ENCODE data around the gene NHLH2.

Gene NHLH2

DNA sequence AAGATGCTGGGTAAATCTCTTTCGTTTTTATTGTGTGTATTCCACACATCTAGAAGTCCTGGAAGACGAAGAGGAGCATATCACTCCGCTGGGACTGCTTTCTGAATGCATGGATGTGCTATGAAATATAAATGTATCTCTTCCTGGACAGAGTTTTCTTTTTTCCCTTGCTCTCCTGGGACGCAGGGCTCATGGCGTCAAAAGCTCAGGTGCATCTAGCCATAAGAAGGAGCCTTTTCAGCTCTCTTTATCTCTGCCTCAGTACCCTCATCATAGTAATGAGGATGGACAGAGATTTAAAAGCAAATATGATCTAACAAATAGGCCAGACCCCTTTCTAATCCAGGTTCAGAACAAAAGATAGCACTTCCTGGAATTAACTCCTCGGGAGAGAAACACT lies 44.9 kb downstream of the NHLH2 start:
- ChIA-PET POLR2A (no interaction called here), CTCF (interaction anchor here (0.6 to 1.0 kb wide), 2 partner anchors 185 to 761 kb away, joined by 3 read pairs; no protein-coding TSS in a partner anchor)
- Histone ChIP-seq H3K27ac (ENCODE audit: extremely low read depth, low read depth, low read length) (no peak overlapping the region), H3K9me3 (ENCODE audit: control insufficient read depth, insufficient read depth, low read depth, low read length) (no peaks in the 10 kb centered on the region), H3K36me3 (ENCODE audit: control insufficient read depth in 2 of 2, insufficient read depth in 1 of 2, low read length in 2 of 2) (no peaks in the 10 kb centered on the region), H3K4me1 (ENCODE audit: control insufficient read depth, insufficient read depth, low read length) (no peaks in the 10 kb centered on the region), H3K4me3 (ENCODE audit: low read depth, low read length) (no peak overlapping the region)
- TF ChIP-seq ZNF292 (tag by site-specific recombination; IDR thresholded peaks at IDR 0.05; ENCODE audit: borderline replicate concordance, low read depth) (no peak), SP2 (tag by site-specific recombination; IDR thresholded peaks at IDR 0.05) (no peak), TRIM28 (IDR thresholded peaks at IDR 0.05; ENCODE audit: borderline replicate concordance, low read length) (no peak), SETDB1 (IDR thresholded peaks at IDR 0.05; ENCODE audit: insufficient read length, low read length) (no peak), ZNF792 (tag by site-specific recombination; IDR thresholded peaks at IDR 0.05) (no peak), ZNF239 (tag by site-specific recombination; IDR thresholded peaks at IDR 0.05) (no peak), ZNF366 (tag by site-specific recombination; conservative IDR thresholded peaks at IDR 0.05) (no peak), ZBTB20 (tag by site-specific recombination; IDR thresholded peaks at IDR 0.05) (no peak), ZBTB1 (tag by site-specific recombination; IDR thresholded peaks at IDR 0.05) (no peak), ZBTB6 (tag by site-specific recombination; IDR thresholded peaks at IDR 0.05) (no peak), SALL2 (tag by site-specific recombination; IDR thresholded peaks at IDR 0.05; ENCODE audit: borderline replicate concordance) (no peak), ZNF155 (tag by site-specific recombination; IDR thresholded peaks at IDR 0.05) (no peak), FEZF1 (tag by site-specific recombination; IDR thresholded peaks at IDR 0.05) (no peak), ZNF391 (tag by site-specific recombination; IDR thresholded peaks at IDR 0.05; ENCODE audit: borderline replicate concordance, low read depth) (no peak), ZNF404 (tag by site-specific recombination; IDR thresholded peaks at IDR 0.05) (no peak)
- TF ChIP-seq, protein P1, sequence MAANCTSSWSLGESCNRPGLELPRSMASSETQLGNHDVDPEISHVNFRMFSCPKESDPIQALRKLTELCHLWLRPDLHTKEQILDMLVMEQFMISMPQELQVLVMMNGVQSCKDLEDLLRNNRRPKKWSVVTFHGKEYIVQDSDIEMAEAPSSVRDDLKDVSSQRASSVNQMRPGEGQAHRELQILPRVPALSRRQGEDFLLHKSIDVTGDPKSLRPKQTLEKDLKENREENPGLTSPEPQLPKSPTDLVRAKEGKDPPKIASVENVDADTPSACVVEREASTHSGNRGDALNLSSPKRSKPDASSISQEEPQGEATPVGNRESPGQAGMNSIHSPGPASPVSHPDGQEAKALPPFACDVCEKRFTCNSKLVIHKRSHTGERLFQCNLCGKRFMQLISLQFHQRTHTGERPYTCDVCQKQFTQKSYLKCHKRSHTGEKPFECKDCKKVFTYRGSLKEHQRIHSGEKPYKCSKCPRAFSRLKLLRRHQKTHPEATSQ (tag by site-specific recombination; IDR thresholded peaks at IDR 0.05) = no peak
- TF ChIP-seq, protein P2, sequence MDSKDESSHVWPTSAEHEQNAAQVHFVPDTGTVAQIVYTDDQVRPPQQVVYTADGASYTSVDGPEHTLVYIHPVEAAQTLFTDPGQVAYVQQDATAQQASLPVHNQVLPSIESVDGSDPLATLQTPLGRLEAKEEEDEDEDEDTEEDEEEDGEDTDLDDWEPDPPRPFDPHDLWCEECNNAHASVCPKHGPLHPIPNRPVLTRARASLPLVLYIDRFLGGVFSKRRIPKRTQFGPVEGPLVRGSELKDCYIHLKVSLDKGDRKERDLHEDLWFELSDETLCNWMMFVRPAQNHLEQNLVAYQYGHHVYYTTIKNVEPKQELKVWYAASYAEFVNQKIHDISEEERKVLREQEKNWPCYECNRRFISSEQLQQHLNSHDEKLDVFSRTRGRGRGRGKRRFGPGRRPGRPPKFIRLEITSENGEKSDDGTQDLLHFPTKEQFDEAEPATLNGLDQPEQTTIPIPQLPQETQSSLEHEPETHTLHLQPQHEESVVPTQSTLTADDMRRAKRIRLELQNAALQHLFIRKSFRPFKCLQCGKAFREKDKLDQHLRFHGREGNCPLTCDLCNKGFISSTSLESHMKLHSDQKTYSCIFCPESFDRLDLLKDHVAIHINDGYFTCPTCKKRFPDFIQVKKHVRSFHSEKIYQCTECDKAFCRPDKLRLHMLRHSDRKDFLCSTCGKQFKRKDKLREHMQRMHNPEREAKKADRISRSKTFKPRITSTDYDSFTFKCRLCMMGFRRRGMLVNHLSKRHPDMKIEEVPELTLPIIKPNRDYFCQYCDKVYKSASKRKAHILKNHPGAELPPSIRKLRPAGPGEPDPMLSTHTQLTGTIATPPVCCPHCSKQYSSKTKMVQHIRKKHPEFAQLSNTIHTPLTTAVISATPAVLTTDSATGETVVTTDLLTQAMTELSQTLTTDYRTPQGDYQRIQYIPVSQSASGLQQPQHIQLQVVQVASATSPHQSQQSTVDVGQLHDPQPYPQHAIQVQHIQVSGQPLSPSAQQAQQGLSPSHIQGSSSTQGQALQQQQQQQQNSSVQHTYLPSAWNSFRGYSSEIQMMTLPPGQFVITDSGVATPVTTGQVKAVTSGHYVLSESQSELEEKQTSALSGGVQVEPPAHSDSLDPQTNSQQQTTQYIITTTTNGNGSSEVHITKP (tag by site-specific recombination; IDR thresholded peaks at IDR 0.05) = no peak

GRCh38 chr1:115794976-115795639 lies 45.8 kb downstream of the NHLH2 start:
- no peaks in the 10 kb centered on the region for H3K36me3 ChIP-seq (ENCODE audit: control insufficient read depth in 2 of 2, insufficient read depth in 1 of 2, low read length in 2 of 2)
- no peaks in the 10 kb centered on the region for H3K9me3 ChIP-seq (ENCODE audit: control insufficient read depth, insufficient read depth, low read depth, low read length)
- ChIA-PET CTCF (no interaction called here), POLR2A (no interaction called here)
- TF ChIP-seq MZF1 (tag by site-specific recombination; IDR thresholded peaks at IDR 0.05; ENCODE audit: borderline replicate concordance) (no peak), ZNF426 (tag by site-specific recombination; IDR thresholded peaks at IDR 0.05) (no peak), ZNF548 (tag by site-specific recombination; IDR thresholded peaks at IDR 0.05) (no peak), ZNF660 (tag by site-specific recombination; IDR thresholded peaks at IDR 0.05) (no peak)
- TF ChIP-seq, protein P3, sequence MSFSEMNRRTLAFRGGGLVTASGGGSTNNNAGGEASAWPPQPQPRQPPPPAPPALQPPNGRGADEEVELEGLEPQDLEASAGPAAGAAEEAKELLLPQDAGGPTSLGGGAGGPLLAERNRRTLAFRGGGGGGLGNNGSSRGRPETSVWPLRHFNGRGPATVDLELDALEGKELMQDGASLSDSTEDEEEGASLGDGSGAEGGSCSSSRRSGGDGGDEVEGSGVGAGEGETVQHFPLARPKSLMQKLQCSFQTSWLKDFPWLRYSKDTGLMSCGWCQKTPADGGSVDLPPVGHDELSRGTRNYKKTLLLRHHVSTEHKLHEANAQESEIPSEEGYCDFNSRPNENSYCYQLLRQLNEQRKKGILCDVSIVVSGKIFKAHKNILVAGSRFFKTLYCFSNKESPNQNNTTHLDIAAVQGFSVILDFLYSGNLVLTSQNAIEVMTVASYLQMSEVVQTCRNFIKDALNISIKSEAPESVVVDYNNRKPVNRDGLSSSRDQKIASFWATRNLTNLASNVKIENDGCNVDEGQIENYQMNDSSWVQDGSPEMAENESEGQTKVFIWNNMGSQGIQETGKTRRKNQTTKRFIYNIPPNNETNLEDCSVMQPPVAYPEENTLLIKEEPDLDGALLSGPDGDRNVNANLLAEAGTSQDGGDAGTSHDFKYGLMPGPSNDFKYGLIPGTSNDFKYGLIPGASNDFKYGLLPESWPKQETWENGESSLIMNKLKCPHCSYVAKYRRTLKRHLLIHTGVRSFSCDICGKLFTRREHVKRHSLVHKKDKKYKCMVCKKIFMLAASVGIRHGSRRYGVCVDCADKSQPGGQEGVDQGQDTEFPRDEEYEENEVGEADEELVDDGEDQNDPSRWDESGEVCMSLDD (tag by site-specific recombination; IDR thresholded peaks at IDR 0.05) = no peak
- TF ChIP-seq, protein P4, sequence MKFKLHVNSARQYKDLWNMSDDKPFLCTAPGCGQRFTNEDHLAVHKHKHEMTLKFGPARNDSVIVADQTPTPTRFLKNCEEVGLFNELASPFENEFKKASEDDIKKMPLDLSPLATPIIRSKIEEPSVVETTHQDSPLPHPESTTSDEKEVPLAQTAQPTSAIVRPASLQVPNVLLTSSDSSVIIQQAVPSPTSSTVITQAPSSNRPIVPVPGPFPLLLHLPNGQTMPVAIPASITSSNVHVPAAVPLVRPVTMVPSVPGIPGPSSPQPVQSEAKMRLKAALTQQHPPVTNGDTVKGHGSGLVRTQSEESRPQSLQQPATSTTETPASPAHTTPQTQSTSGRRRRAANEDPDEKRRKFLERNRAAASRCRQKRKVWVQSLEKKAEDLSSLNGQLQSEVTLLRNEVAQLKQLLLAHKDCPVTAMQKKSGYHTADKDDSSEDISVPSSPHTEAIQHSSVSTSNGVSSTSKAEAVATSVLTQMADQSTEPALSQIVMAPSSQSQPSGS (tag by site-specific recombination; IDR thresholded peaks at IDR 0.05; ENCODE audit: low read depth) = no peak
- no peak overlapping the region for H3K4me3 ChIP-seq (ENCODE audit: low read depth, low read length)
- no peak overlapping the region for H3K27ac ChIP-seq (ENCODE audit: extremely low read depth, low read depth, low read length)
- no peaks in the 10 kb centered on the region for H3K4me1 ChIP-seq (ENCODE audit: control insufficient read depth, insufficient read depth, low read length)

All from HEK293 (cell line).